ENCODE data around the gene SLC22A14.

- no peak for TF ChIP-seq CTCF (IDR thresholded peaks at IDR 0.05; ENCODE audit: extremely low read depth in 1 of 2, insufficient read depth in 1 of 2, low read depth in 1 of 2, low read length in 2 of 2)
- no peak for TF ChIP-seq POLR2A (IDR thresholded peaks at IDR 0.05; ENCODE audit: low read depth, low read length)
- TF ChIP-seq EZH2 (IDR thresholded peaks at IDR 0.05; ENCODE audit: borderline replicate concordance, low read depth, low read length, severe bottlenecking): no peak
- no peak for TF ChIP-seq POLR2AphosphoS5 (IDR thresholded peaks at IDR 0.05; ENCODE audit: insufficient read depth, low read depth, low read length)
- TF ChIP-seq JUN (IDR thresholded peaks at IDR 0.05; ENCODE audit: borderline replicate concordance, insufficient read depth, insufficient read length, low read depth): no peak
- TF ChIP-seq FOS (IDR thresholded peaks at IDR 0.05; ENCODE audit: borderline replicate concordance, insufficient read depth, low read length): no peak
- TF ChIP-seq MYC (IDR thresholded peaks at IDR 0.05; ENCODE audit: low read depth, low read length): no peak
- no peak for TF ChIP-seq MAX (IDR thresholded peaks at IDR 0.05; ENCODE audit: insufficient read depth, insufficient read length)
- TF ChIP-seq GATA2 (IDR thresholded peaks at IDR 0.05; ENCODE audit: insufficient read depth, insufficient read length, low read depth, low read length): no peak
Measured at GRCh38 chr3:38283810-38284755, 2.0 kb downstream of the SLC22A14 start.

All from endothelial cell of umbilical vein (primary cell).